GM23248 (cell line): ENCODE results near the gene DHRS12. TPM values are rescaled to one million over a fixed set of nuclear protein-coding genes. Genes with fewer than 3 reads are reported as not detected.
A peak's percentile ranks its signal among the peaks of the same experiment; 100 is the strongest.

Experiments used
- DNase-seq: peaks from one replicate; pipeline ENCODE4 v3.0.0-alpha.2; 2015
- H2AFZ ChIP-seq: fragments of 200-600 bp; sonication (generic); 2 replicates; pipeline ENCODE4 v1.6.1; 2016; ENCODE audit warnings: antibody characterized with exemption
- H3F3A ChIP-seq: fragments of 200-600 bp; sonication (generic); 2 replicates; pipeline ENCODE4 v1.6.1; 2016; ENCODE audit warnings: mild to moderate bottlenecking, antibody characterized with exemption, mixed run types; ENCODE audit not compliant: insufficient read depth
- H3K27ac ChIP-seq: fragments of 200-600 bp; sonication (generic); 2 replicates; pipeline ENCODE4 v1.5.1; 2016; ENCODE audit warnings: mild to moderate bottlenecking
- H3K27me3 ChIP-seq: fragments of 200-600 bp; sonication (generic); replicated peaks from 2 replicates; pipeline ENCODE4 v1.6.1; 2016; ENCODE audit warnings: mild to moderate bottlenecking; ENCODE audit not compliant: insufficient read depth
- H3K36me3 ChIP-seq: fragments of 200-600 bp; sonication (generic); 2 replicates; pipeline ENCODE4 v1.6.1; 2016; ENCODE audit warnings: low read depth, mild to moderate bottlenecking
- H3K4me1 ChIP-seq: fragments of 200-600 bp; sonication (generic); 2 replicates; pipeline ENCODE4 v1.6.1; 2016; ENCODE audit warnings: mild to moderate bottlenecking; ENCODE audit not compliant: insufficient read depth
- H3K4me2 ChIP-seq: fragments of 200-600 bp; sonication (generic); one replicate; pipeline ENCODE4 v1.6.1; 2016; ENCODE audit warnings: mild to moderate bottlenecking; ENCODE audit not compliant: unreplicated experiment
- H3K4me3 ChIP-seq: fragments of 200-600 bp; sonication (generic); 2 replicates; pipeline ENCODE4 v1.5.1; 2016; ENCODE audit warnings: mild to moderate bottlenecking
- H3K79me2 ChIP-seq: fragments of 200-600 bp; sonication (generic); 2 replicates; pipeline ENCODE4 v1.6.1; 2016; ENCODE audit warnings: mild to moderate bottlenecking; ENCODE audit not compliant: insufficient read depth
- H3K9ac ChIP-seq: fragments of 200-600 bp; sonication (generic); 2 replicates; pipeline ENCODE4 v1.6.1; 2016; ENCODE audit warnings: mild to moderate bottlenecking
- H3K9me2 ChIP-seq: fragments of 200-600 bp; sonication (generic); 2 replicates; pipeline ENCODE4 v1.6.1; 2016; ENCODE audit warnings: mixed run types, mild to moderate bottlenecking, moderate library complexity; ENCODE audit not compliant: insufficient read depth
- H3K9me3 ChIP-seq: fragments of 200-600 bp; sonication (generic); one replicate; pipeline ENCODE4 v1.6.1; 2017; ENCODE audit warnings: low read depth
- H4K20me1 ChIP-seq: fragments of 200-600 bp; sonication (generic); 2 replicates; pipeline ENCODE4 v1.6.0; 2016; ENCODE audit not compliant: insufficient read depth
- EZH2 ChIP-seq: fragments of 200-600 bp; sonication (generic); IDR thresholded peaks from 2 replicates; pipeline ENCODE4 v1.6.1; 2018; ENCODE audit warnings: antibody characterized with exemption, mild to moderate bottlenecking; ENCODE audit not compliant: insufficient read depth, poor library complexity, severe bottlenecking
- EZH2phosphoT487 ChIP-seq: fragments of 200-600 bp; sonication (generic); IDR thresholded peaks from 2 replicates; pipeline ENCODE4 v1.6.1; 2018; ENCODE audit warnings: antibody characterized with exemption, moderate library complexity, mild to moderate bottlenecking, low read depth; ENCODE audit not compliant: insufficient read depth
- WGBS, 2 experiments: methylation state at CpG; one replicate each; pipeline ENCODE4 v1.1.6; 2015 to 2017; ENCODE audit warnings: low lambda C conversion rate in 2 of 2, low coverage in 1 of 2; ENCODE audit errors: missing lambda C conversion rate in 2 of 2; 5-methylcytosine and 5-hydroxymethylcytosine counted together
- in situ Hi-C: fragments of 300-500 bp; cut with MboI; formaldehyde crosslinking; loops from 2 replicates; pipeline ENCODE4 v1.15.0; 2020
- polyA plus RNA-seq: library from polyadenylated mRNA; unstranded; fragments of >200 nt; fragmentation: Nextera tagmentation; extraction: Ambion mirVana; gene quantifications from 2 replicates; pipeline ENCODE4 v1.2.1, GENCODE V29; 2016
- total RNA-seq: library from RNA; depleted of rRNA; stranded (reverse); fragments of >200 nt; shearing (Covaris generic); gene quantifications from 2 replicates; pipeline ENCODE4 v1.2.3, GENCODE V29; 2014; rRNA removed

Gene DHRS12
- total RNA-seq = 1.6 and 5.7 TPM in 2 replicates
- polyA plus RNA-seq = 13.3 and 15.2 TPM in 2 replicates

GRCh38 chr13:51803422-51804294, at the start of gene DHRS12:
DHRS12 (minus strand) TSS chr13:51804163; CDS start chr13:51799659, 4,504 bp downstream.
- H3K9me2 ChIP-seq = no peaks in the 10 kb centered on the region
- H3K27ac ChIP-seq = peak within 1 kb of the TSS; percentile 88
- H3K79me2 ChIP-seq = no peaks in the 10 kb centered on the region
- H3K4me2 ChIP-seq = peak within 1 kb of the TSS; percentile 87
- no peaks in the 10 kb centered on the region for H3K27me3 ChIP-seq
- H3K36me3 ChIP-seq = no peaks in the 10 kb centered on the region
- H2AFZ ChIP-seq = peak within 1 kb of the TSS; percentile 77
- in situ Hi-C loops = no loop called here
- peak within 1 kb of the TSS; percentile 85 for H3K4me3 ChIP-seq
- no peak for TF ChIP-seq EZH2
- TF ChIP-seq EZH2phosphoT487 = no peak
- DNase-seq = peak; percentile 96
- 2% methylated on average over 63 to 74 of the region's 91 CpGs for WGBS, 2 experiments
- peak within 1 kb of the TSS; percentile 91 for H3K9ac ChIP-seq
- no peaks in the 10 kb centered on the region for H4K20me1 ChIP-seq
- peaks cover 17% of the 10 kb centered on the region for H3K4me1 ChIP-seq
- H3F3A ChIP-seq = peaks cover 25% of the 10 kb centered on the region
- H3K9me3 ChIP-seq = no peaks in the 10 kb centered on the region

GRCh38 chr13:51849145-51850101, 45.5 kb upstream of the DHRS12 start:
- H3K4me1 ChIP-seq = peaks cover 15% of the 10 kb centered on the region; the same call in 1 of the 2 replicates
- H3K36me3 ChIP-seq = no peaks in the 10 kb centered on the region
- no peaks in the 10 kb centered on the region for H3K9me3 ChIP-seq
- DNase-seq = peak; percentile 25
- no peak overlapping the region for H3K9ac ChIP-seq
- no peaks in the 10 kb centered on the region; the same call in 1 of the 2 replicates for H3F3A ChIP-seq
- no peaks in the 10 kb centered on the region for H3K79me2 ChIP-seq
- H3K9me2 ChIP-seq = no peaks in the 10 kb centered on the region; the same call in 1 of the 2 replicates
- H3K27ac ChIP-seq = no peak overlapping the region
- no peaks in the 10 kb centered on the region for H4K20me1 ChIP-seq
- H3K27me3 ChIP-seq = peaks cover 10% of the 10 kb centered on the region
- H2AFZ ChIP-seq = no peak overlapping the region
- H3K4me2 ChIP-seq = peak overlapping the region; percentile 10
- H3K4me3 ChIP-seq = no peak overlapping the region
- in situ Hi-C loops = no loop called here
- 64 to 65% methylated on average over 21 of the region's 21 CpGs for WGBS, 2 experiments
- TF ChIP-seq EZH2phosphoT487 = no peak
- TF ChIP-seq EZH2 = no peak

- H3K27ac ChIP-seq = no peak overlapping the region
- no peak overlapping the region for H3K9ac ChIP-seq
- H3K27me3 ChIP-seq = peaks cover 9% of the 10 kb centered on the region
- no peaks in the 10 kb centered on the region for H3K9me3 ChIP-seq
- no peaks in the 10 kb centered on the region for H3K79me2 ChIP-seq
- WGBS, 2 experiments = 26 to 29% methylated on average over 4 of the region's 4 CpGs
- no peak overlapping the region for H2AFZ ChIP-seq
- no peaks in the 10 kb centered on the region for H4K20me1 ChIP-seq
- no peaks in the 10 kb centered on the region for H3K36me3 ChIP-seq
- TF ChIP-seq EZH2 (no peak), EZH2phosphoT487 (no peak)
- H3F3A ChIP-seq = no peaks in the 10 kb centered on the region; the same call in 1 of the 2 replicates
- in situ Hi-C loops = no loop called here
- H3K9me2 ChIP-seq = no peaks in the 10 kb centered on the region
- peaks cover 15% of the 10 kb centered on the region; the same call in 1 of the 2 replicates for H3K4me1 ChIP-seq
- no peak overlapping the region for H3K4me3 ChIP-seq
- peak; percentile 43 for DNase-seq
- H3K4me2 ChIP-seq = peak overlapping the region; percentile 10
These were observed 44.7 kb upstream of the DHRS12 start for GRCh38 chr13:51848674-51849073.

GRCh38 chr13:51846756-51847155, 42.8 kb upstream of the DHRS12 start:
- no peaks in the 10 kb centered on the region for H3K9me3 ChIP-seq
- in situ Hi-C loops = no loop called here
- no peaks in the 10 kb centered on the region for H3K36me3 ChIP-seq
- H3F3A ChIP-seq = no peaks in the 10 kb centered on the region; the same call in 1 of the 2 replicates
- 62 to 76% methylated on average over 1 of the region's 1 CpG for WGBS, 2 experiments
- peaks cover 15% of the 10 kb centered on the region; the same call in 1 of the 2 replicates for H3K4me1 ChIP-seq
- no peaks in the 10 kb centered on the region for H3K79me2 ChIP-seq
- H3K27ac ChIP-seq = no peak overlapping the region
- no peak for TF ChIP-seq EZH2phosphoT487
- no peak for TF ChIP-seq EZH2
- no peaks in the 10 kb centered on the region for H4K20me1 ChIP-seq
- H3K4me2 ChIP-seq = no peak overlapping the region
- H3K27me3 ChIP-seq = peaks cover 18% of the 10 kb centered on the region
- H3K9ac ChIP-seq = no peak overlapping the region
- H2AFZ ChIP-seq = no peak overlapping the region
- DNase-seq = no peak
- no peaks in the 10 kb centered on the region for H3K9me2 ChIP-seq
- no peak overlapping the region for H3K4me3 ChIP-seq
